A549 (cell line): Measurements from ENCODE around the gene USP6NL.

Source experiments
- CTCF ChIP-seq: fragments of >200 bp; sonication (Bioruptor Twin); formaldehyde crosslinking; IDR thresholded peaks from 3 replicates; pipeline ENCODE4 v1.5.1; 2016
- RNF2 ChIP-seq: fragments of 200-600 bp; sonication (generic); IDR thresholded peaks from 2 replicates; pipeline ENCODE4 v1.6.1; 2016; ENCODE audit warnings: low read depth, mild to moderate bottlenecking, antibody characterized with exemption, moderate library complexity, borderline replicate concordance

GRCh38 chr10:11472158-11472753 is 139.2 kb downstream of the USP6NL start:
- TF ChIP-seq CTCF (peak; percentile 73), RNF2 (no peak)
